MM.1S (cell line): Measurements from ENCODE around the gene CNGA3.

ENCODE experiments used
- CTCF ChIP-seq: fragments of 300-600 bp; sonication (generic); IDR thresholded peaks from 2 replicates; pipeline ENCODE4 v1.5.1; 2016; ENCODE audit warnings: antibody characterized with exemption, low read length, mixed read lengths
- EZH2 ChIP-seq: fragments of 300-600 bp; sonication (generic); optimal IDR thresholded peaks from 2 replicates; pipeline ENCODE3; 2017; ENCODE audit warnings: low read depth, mild to moderate bottlenecking, antibody characterized with exemption, low read length, mixed read lengths

- no peak for TF ChIP-seq CTCF
- no peak for TF ChIP-seq EZH2
These were observed 12.3 kb upstream of the CNGA3 start for GRCh38 chr2:98333922-98334321.
